ENCODE results near the gene ZNF37A.
"Not testable (repeated sequence)": the region's sequence is repeated elsewhere in the genome, so short reads cannot be mapped to it uniquely, and the experiment has no call there.

Gene ZNF37A

GRCh38 chr10:38150891-38151463 lies 56.8 kb downstream of the ZNF37A start:
- not testable (repeated sequence) for DNase-seq (ENCODE audit: low read depth in 2 of 2)

GRCh38 chr10:38156416-38157269 lies 62.5 kb downstream of the ZNF37A start:
- DNase-seq (ENCODE audit: low read depth in 2 of 2), result no peak

GRCh38 chr10:38157270-38157685 lies 63.1 kb downstream of the ZNF37A start:
- DNase-seq (ENCODE audit: low read depth in 2 of 2), result no peak

- no peak for DNase-seq (ENCODE audit: low read depth in 2 of 2)
Observed at GRCh38 chr10:38159004-38159403, 64.9 kb downstream of the ZNF37A start.

- no peak for DNase-seq (ENCODE audit: low read depth in 2 of 2)
Observed at GRCh38 chr10:38163617-38164016, 69.5 kb downstream of the ZNF37A start.

- no peak for DNase-seq (ENCODE audit: low read depth in 2 of 2)
Observed at GRCh38 chr10:38174336-38174735, 80.2 kb downstream of the ZNF37A start.

- no peak for DNase-seq (ENCODE audit: low read depth in 2 of 2)
Observed at GRCh38 chr10:38184477-38184876, 90.3 kb downstream of the ZNF37A start.
